ENCODE results near the gene TMPRSS15.

The TMPRSS15 gene

DNA sequence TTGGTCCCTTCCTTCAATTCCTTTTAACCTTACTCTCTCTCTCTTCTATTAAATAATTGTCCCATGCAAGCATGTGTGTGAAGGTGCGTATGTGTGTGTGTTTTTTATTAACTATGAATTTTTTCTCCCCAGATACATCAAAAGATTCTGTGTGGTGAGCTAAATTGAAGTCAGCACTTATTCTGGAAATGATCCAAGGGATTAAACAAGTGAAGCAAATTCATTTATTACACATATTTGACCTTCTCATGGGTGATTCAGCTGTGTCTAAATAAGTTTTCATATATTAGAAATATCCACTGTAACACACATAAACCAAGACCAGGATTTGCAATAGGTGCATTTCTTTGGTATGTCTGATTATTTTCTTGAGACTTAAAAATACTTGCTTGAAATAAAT is 134.7 kb downstream of the TMPRSS15 start:
- TF ChIP-seq, protein P1, sequence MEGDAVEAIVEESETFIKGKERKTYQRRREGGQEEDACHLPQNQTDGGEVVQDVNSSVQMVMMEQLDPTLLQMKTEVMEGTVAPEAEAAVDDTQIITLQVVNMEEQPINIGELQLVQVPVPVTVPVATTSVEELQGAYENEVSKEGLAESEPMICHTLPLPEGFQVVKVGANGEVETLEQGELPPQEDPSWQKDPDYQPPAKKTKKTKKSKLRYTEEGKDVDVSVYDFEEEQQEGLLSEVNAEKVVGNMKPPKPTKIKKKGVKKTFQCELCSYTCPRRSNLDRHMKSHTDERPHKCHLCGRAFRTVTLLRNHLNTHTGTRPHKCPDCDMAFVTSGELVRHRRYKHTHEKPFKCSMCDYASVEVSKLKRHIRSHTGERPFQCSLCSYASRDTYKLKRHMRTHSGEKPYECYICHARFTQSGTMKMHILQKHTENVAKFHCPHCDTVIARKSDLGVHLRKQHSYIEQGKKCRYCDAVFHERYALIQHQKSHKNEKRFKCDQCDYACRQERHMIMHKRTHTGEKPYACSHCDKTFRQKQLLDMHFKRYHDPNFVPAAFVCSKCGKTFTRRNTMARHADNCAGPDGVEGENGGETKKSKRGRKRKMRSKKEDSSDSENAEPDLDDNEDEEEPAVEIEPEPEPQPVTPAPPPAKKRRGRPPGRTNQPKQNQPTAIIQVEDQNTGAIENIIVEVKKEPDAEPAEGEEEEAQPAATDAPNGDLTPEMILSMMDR (IDR thresholded peaks at IDR 0.05; ENCODE audit: low read depth, low read length) = no peak
- no peak overlapping the region for H3K4me3 ChIP-seq (ENCODE audit: low read depth, low read length)

DNA sequence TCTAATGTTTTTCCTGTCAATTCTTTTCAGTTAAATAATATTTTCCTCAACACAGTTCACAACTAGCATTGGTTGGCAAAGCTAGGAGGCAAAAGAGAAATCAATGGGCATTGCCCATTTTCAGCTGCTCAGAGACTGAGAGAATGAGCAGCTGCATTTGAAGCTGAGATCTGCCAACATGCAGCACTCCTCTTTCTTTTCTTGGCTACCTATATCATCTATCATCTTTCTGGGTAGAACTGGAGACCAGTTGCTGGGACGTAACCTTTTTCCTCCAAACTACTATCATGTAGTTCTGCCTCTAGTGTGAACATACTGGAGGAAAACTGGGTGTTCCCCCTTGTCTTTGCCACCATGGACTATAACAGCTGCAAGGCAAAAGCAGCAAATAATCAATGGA is 136.1 kb downstream of the TMPRSS15 start:
- TF ChIP-seq, protein P1 (IDR thresholded peaks at IDR 0.05; ENCODE audit: low read depth, low read length) = no peak
- H3K4me3 ChIP-seq (ENCODE audit: low read depth, low read length) = no peak overlapping the region

DNA sequence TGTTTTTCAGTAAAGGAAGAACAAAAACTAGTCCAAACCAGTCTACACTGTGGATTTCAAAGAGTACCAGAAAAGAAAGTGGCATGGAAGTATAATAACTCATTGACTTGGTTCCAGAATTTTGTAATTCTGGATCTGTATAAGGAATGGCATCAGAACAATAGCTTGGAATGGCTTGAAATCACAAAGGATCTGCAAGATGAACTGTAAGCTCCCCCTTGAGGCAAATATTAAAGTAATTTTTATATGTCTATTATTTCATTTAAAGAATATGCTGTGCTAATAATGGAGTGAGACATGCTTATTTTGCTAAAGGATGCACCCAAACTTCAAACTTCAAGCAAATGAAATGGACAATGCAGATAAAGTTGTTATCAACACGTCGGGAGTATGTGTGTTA is 137.6 kb downstream of the TMPRSS15 start:
- no peak overlapping the region for H3K4me3 ChIP-seq (ENCODE audit: low read depth, low read length)

DNA sequence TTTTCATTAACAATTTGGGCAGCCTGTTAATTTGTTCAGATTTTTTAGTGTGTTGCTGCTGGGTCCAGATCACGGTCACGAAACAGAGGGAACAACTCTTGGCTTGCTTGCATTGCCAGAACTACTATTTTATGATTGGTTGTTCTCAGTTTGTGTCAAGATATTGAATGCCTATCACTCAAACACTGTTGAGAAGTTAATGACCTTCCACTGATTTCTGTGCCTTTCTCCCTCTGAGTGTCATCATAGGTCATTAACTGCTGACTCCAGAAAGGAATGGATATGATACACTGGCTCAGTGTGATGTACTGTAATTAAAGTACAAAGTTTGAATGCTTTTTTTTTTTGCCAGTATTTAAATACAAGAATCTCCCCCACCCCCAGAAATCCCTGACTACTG is 149.8 kb downstream of the TMPRSS15 start:
- no peak overlapping the region for H3K4me3 ChIP-seq (ENCODE audit: low read depth, low read length)
- TF ChIP-seq, protein P1 (IDR thresholded peaks at IDR 0.05; ENCODE audit: low read depth, low read length) = no peak

More for the DNA sequence above, 137.6 kb downstream of the TMPRSS15 start:
- TF ChIP-seq, protein P1 (IDR thresholded peaks at IDR 0.05; ENCODE audit: low read depth, low read length) = no peak

GRCh38 chr21:18253221-18253620 is 150.4 kb downstream of the TMPRSS15 start:
- no peak overlapping the region for H3K4me3 ChIP-seq (ENCODE audit: low read depth, low read length)
- TF ChIP-seq, protein P1 (IDR thresholded peaks at IDR 0.05; ENCODE audit: low read depth, low read length) = no peak

DNA sequence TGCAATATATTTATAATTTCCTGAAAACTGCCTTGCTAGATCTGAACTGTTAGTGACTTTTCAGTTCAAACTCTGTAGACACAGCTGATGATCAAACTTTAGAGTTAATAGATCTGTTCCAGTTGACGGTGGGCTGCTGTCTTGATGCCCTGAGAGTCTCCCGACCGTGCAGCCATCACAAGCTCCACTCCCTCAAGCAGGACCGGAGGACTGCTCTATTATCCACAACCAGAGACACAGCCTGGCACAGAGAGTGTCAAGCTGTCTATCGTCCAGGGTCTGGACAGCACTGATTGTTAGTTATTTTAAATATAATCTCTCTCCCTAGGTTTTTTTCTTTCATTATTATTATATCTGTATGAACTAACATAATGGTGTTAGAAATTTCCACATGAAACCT is 150.9 kb downstream of the TMPRSS15 start:
- H3K4me3 ChIP-seq (ENCODE audit: low read depth, low read length) = no peak overlapping the region
- TF ChIP-seq, protein P1 (IDR thresholded peaks at IDR 0.05; ENCODE audit: low read depth, low read length) = no peak

GRCh38 chr21:18252256-18252655 is 151.3 kb downstream of the TMPRSS15 start:
- no peak overlapping the region for H3K4me3 ChIP-seq (ENCODE audit: low read depth, low read length)
- TF ChIP-seq, protein P1 (IDR thresholded peaks at IDR 0.05; ENCODE audit: low read depth, low read length) = no peak

Data from WI38 (cell line).